Thyroid gland (tissue), 4 donors: ENCODE results near the gene PCYOX1L. TPM values are rescaled to one million over a fixed set of nuclear protein-coding genes. Genes with fewer than 3 reads are reported as not detected.

Experiments
- DNase-seq, 2 donors: peaks; one replicate each; pipeline ENCODE4 v3.0.0-alpha.2; 2019
- H3K27ac ChIP-seq, 3 donors: fragments of 200-600 bp; sonication (generic); 1 replicate in 2 of 3; 2 replicates in 1 of 3; pipeline ENCODE4 v1.5.1; 2016 to 2019; ENCODE audit warnings: mild to moderate bottlenecking in 1 of 3, moderate library complexity in 1 of 3
- H3K27me3 ChIP-seq: fragments of 200-600 bp; sonication (generic); one replicate; pipeline ENCODE4 v1.5.1; 2019
- H3K36me3 ChIP-seq, 2 donors: fragments of 200-600 bp; sonication (generic); one replicate each; pipeline ENCODE4 v1.5.1; 2016 to 2019
- H3K4me1 ChIP-seq, 2 donors: fragments of 200-600 bp; sonication (generic); one replicate each; pipeline ENCODE4 v1.5.1; 2017 to 2019
- H3K4me3 ChIP-seq, 3 donors: fragments of 200-600 bp; sonication (generic); replicated peaks in 1 of 3; 1 replicate in 2 of 3; 2 replicates in 1 of 3; pipeline ENCODE4 v1.5.1; 2016; ENCODE audit warnings: mild to moderate bottlenecking in 1 of 3
- H3K9me3 ChIP-seq: fragments of 200-600 bp; sonication (generic); one replicate; pipeline ENCODE4 v1.5.1; 2017
- POLR2A ChIP-seq, 2 donors: fragments of 450-650 bp; IDR thresholded peaks; one replicate each; pipeline ENCODE4 v1.6.1; 2017; ENCODE audit warnings: antibody characterized with exemption in 2 of 2, mild to moderate bottlenecking in 2 of 2, moderate library complexity in 1 of 2
- WGBS, 2 donors: methylation state at CpG; one replicate each; pipeline ENCODE4 v1.1.5; 2017; 5-methylcytosine and 5-hydroxymethylcytosine counted together
- intact Hi-C: fragments of 100-400 bp; cut with DNase I; formaldehyde crosslinking; loops from one replicate; pipeline ENCODE4 v1.15.1; 2023
- total RNA-seq, 4 donors: library from RNA; depleted of rRNA; stranded (reverse); fragments of >200 nt; gene quantifications; one replicate each; pipeline ENCODE4 v1.2.3, GENCODE V29; 2016
- TF ChIP-seq, protein P1 (sequence below), 6 experiments: fragments of 200-600 bp in 3 of 6; fragments of 450-650 bp in 3 of 6; sonication (generic) in 3 of 6; IDR thresholded peaks; one replicate each; pipeline ENCODE4 v1.5.1; 2016 to 2019; ENCODE audit warnings: antibody characterized with exemption in 6 of 6, mild to moderate bottlenecking in 2 of 6, inconsistent platforms in 1 of 6, moderate library complexity in 1 of 6

PCYOX1L gene
- total RNA-seq, 4 donors from 2014 or later, result 1.8 to 4.4 (median 2.4) TPM

DNA sequence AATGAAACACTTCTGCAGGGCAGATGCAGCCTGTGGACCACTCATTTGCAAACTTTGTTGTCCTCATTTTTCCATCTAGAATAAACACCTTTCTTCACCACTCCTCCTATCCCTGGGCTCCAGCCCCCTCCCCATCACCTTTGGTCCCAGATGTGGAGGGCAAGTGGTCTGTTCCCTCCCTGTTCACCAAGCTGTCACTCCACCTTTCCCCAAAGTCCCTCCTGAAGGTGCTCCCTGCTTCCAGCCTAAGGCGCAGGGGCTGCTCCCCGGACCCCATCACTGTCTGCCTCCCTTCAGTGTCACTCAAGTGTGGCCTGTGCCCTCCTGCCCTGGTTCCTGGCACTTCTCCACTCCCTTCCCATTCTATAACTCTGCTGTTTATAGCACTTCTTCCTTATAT is 6.9 kb downstream of the PCYOX1L start:
- intact Hi-C loops, result no loop called here
- Histone ChIP-seq H3K4me3 (no peak overlapping the region), H3K27me3 (no peaks in the 10 kb centered on the region), H3K9me3 (no peaks in the 10 kb centered on the region), H3K4me1 (no peaks in the 10 kb centered on the region), H3K27ac (no peak overlapping the region), H3K36me3 (no peaks in the 10 kb centered on the region)
- no peak for TF ChIP-seq POLR2A (IDR thresholded peaks at IDR 0.05)
- TF ChIP-seq, protein P1, sequence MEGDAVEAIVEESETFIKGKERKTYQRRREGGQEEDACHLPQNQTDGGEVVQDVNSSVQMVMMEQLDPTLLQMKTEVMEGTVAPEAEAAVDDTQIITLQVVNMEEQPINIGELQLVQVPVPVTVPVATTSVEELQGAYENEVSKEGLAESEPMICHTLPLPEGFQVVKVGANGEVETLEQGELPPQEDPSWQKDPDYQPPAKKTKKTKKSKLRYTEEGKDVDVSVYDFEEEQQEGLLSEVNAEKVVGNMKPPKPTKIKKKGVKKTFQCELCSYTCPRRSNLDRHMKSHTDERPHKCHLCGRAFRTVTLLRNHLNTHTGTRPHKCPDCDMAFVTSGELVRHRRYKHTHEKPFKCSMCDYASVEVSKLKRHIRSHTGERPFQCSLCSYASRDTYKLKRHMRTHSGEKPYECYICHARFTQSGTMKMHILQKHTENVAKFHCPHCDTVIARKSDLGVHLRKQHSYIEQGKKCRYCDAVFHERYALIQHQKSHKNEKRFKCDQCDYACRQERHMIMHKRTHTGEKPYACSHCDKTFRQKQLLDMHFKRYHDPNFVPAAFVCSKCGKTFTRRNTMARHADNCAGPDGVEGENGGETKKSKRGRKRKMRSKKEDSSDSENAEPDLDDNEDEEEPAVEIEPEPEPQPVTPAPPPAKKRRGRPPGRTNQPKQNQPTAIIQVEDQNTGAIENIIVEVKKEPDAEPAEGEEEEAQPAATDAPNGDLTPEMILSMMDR (IDR thresholded peaks at IDR 0.05), result no peak
- DNase-seq, result no peak
- WGBS, 2 donors, result 88 to 92% methylated on average over 2 of the region's 2 CpGs

DNA sequence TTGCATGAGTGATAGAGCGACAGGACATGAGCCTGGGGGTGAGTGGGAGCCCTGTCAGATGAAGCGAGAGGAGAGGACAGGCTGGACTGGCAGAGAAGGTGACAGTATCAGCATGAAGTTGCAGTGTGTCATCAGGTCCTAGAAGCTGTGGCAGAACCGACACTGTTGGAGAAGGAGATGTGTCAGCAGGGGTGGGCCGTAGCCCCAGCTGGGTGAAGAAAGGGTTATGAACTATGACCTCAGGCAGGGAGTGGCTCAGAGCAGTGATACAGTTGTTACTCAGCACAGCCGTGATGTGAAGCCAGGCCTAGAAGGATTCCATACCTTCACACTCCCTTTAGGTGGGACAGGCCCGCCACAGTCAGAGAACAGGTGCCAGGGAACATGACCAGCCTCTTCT is 7.6 kb downstream of the PCYOX1L start:
- TF ChIP-seq, protein P1 (IDR thresholded peaks at IDR 0.05), result no peak
- TF ChIP-seq POLR2A (IDR thresholded peaks at IDR 0.05), result no peak
- 91 to 92% methylated on average over 6 of the region's 6 CpGs for WGBS, 2 donors
- Histone ChIP-seq H3K9me3 (no peaks in the 10 kb centered on the region), H3K4me3 (no peak overlapping the region), H3K4me1 (no peaks in the 10 kb centered on the region), H3K27me3 (no peaks in the 10 kb centered on the region), H3K27ac (no peak overlapping the region), H3K36me3 (no peaks in the 10 kb centered on the region)
- intact Hi-C loops, result no loop called here
- DNase-seq, result no peak

DNA sequence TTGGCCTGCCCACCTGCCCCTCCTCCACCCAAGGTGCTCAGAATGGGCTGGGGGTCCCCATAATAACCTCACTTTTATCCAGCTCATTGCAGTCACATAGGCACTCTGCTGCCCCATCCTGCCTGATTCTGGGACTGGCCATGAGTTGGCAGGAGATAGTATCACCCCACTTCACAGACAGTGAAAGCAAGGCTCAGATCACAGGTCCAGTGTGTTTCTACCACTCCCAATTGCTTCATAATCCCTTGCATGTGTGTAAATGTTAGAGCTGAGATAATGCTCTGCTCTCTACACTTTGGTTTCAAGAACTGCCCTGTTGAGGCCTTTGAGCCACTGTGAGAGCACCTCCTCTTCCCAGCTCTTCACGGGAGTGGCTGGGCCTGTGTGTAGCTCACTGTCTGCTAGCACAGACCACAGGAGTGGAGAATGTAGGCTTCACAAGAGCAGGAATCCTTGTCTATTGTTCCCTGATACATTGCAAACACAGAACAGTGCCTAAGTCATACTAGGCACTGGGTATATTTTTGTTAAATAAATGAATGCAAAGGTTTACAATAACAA is 8.4 kb downstream of the PCYOX1L start:
- Histone ChIP-seq H3K4me3 (no peak overlapping the region), H3K4me1 (no peaks in the 10 kb centered on the region), H3K9me3 (no peaks in the 10 kb centered on the region), H3K36me3 (no peaks in the 10 kb centered on the region), H3K27ac (no peak overlapping the region), H3K27me3 (no peaks in the 10 kb centered on the region)
- 81% methylated on average over 1 of the region's 1 CpG; no CpG with 5 or more reads in 1 of the 2 donors for WGBS, 2 donors
- intact Hi-C loops, result no loop called here
- TF ChIP-seq POLR2A (IDR thresholded peaks at IDR 0.05), result no peak
- TF ChIP-seq, protein P1 (IDR thresholded peaks at IDR 0.05), result no peak
- DNase-seq, result no peak

DNA sequence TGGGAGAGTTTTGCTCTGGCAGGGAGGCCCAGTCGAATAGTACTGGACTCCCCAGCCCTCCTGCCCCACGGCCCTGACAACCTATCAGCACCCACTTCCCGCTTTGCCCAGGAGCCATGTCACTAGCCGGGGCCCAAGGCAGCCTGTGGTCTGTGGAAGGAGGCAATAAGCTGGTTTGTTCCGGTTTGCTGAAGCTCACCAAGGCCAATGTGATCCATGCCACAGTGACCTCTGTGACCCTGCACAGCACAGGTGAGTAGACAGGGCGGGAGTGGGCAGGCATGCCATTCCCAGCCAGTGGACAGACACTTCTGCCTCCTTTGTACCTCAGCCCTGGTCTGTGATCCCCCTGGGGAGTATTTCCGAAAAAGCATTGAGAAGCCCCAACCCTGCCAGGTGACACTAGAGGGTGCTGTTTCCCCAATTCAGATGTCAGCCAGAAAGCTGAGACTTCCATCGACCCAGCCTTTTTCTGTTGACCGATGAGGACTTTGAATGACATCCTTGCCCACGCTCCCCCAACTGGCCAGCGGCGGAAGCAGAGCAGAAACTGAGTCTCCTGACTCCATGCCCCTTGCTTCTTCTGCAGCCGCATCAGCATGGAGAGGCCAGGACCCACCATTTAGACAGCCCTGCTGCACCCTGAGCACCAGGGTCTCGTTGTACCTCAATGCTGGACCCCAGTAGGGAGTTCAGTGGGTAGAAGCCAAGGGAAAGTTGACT is 9.6 kb downstream of the PCYOX1L start:
- intact Hi-C loops, result no loop called here
- DNase-seq, result peak; percentile 41 to 49
- WGBS, 2 donors, result 44 to 50% methylated on average over 13 to 14 of the region's 14 CpGs
- no peak for TF ChIP-seq POLR2A (IDR thresholded peaks at IDR 0.05)
- TF ChIP-seq, protein P1 (IDR thresholded peaks at IDR 0.05), result peak in 5 of 6 experiments; percentile 22 to 65 (median 47)
- Histone ChIP-seq H3K9me3 (no peaks in the 10 kb centered on the region), H3K36me3 (no peaks in the 10 kb centered on the region), H3K4me1 (no peaks in the 10 kb centered on the region), H3K27me3 (no peaks in the 10 kb centered on the region), H3K27ac (no peak overlapping the region), H3K4me3 (no peak overlapping the region)

DNA sequence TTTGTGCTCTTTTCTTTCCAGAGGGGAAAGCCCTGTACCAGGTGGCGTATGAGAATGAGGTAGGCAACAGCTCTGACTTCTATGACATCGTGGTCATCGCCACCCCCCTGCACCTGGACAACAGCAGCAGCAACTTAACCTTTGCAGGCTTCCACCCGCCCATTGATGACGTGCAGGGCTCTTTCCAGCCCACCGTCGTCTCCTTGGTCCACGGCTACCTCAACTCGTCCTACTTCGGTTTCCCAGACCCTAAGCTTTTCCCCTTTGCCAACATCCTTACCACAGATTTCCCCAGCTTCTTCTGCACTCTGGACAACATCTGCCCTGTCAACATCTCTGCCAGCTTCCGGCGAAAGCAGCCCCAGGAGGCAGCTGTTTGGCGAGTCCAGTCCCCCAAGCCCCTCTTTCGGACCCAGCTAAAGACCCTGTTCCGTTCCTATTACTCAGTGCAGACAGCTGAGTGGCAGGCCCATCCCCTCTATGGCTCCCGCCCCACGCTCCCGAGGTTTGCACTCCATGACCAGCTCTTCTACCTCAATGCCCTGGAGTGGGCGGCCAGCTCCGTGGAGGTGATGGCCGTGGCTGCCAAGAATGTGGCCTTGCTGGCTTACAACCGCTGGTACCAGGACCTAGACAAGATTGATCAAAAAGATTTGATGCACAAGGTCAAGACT is 10.3 kb downstream of the PCYOX1L start:
- intact Hi-C loops, result no loop called here
- DNase-seq, result no peak
- no peak overlapping the region for H3K27ac ChIP-seq
- no peak overlapping the region for H3K4me3 ChIP-seq
- 91 to 93% methylated on average over 22 of the region's 22 CpGs for WGBS, 2 donors
- H3K4me1 ChIP-seq, result no peaks in the 10 kb centered on the region
- no peaks in the 10 kb centered on the region for H3K27me3 ChIP-seq
- H3K36me3 ChIP-seq, result no peaks in the 10 kb centered on the region
- no peak for TF ChIP-seq POLR2A (IDR thresholded peaks at IDR 0.05)
- TF ChIP-seq, protein P1 (IDR thresholded peaks at IDR 0.05), result no peak
- H3K9me3 ChIP-seq, result no peaks in the 10 kb centered on the region
